SK-N-SH (cell line): Measurements from ENCODE around the gene RAB27B. TPM values are rescaled to one million over a fixed set of nuclear protein-coding genes. Genes with fewer than 3 reads are reported as not detected.

Source experiments
- CTCF ChIA-PET: fragments of 300-600, 350-600 bp; formaldehyde crosslinking; extraction: SDS; loops from one replicate; lab custom pipeline; 2021; lab: Yijun Ruan, JAX
- POLR2A ChIA-PET: fragments of 350-600 bp; sonication (Branson Sonifier 250); formaldehyde crosslinking; extraction: SDS; loops from one replicate; lab custom pipeline; 2020; ENCODE audit warnings: antibody characterized with exemption, inconsistent platforms; lab: Yijun Ruan, JAX
- DNase-seq: peaks from one replicate; pipeline ENCODE4 v3.0.0; 2012
- H2AFZ ChIP-seq: fragments of 200-600 bp; sonication (generic); 2 replicates; pipeline ENCODE4 v1.8.1; 2016; ENCODE audit warnings: antibody characterized with exemption, mild to moderate bottlenecking, low read depth
- H3F3A ChIP-seq: fragments of 200-600 bp; sonication (generic); replicated peaks from 2 replicates; pipeline ENCODE3; 2016; ENCODE audit warnings: antibody characterized with exemption, mild to moderate bottlenecking; ENCODE audit not compliant: insufficient read depth
- H3K27ac ChIP-seq, 2 experiments: fragments of 200-500 bp in 1 of 2; fragments of 200-600 bp in 1 of 2; sonication (Bioruptor generic) in 1 of 2; sonication (generic), shearing (Covaris generic) in 1 of 2; 2 replicates each; pipeline versions ENCODE4 v1.5.1 to v1.6.1; 2014 to 2016; ENCODE audit warnings: low read depth in 2 of 2, inconsistent platforms in 1 of 2, low read length in 1 of 2, mild to moderate bottlenecking in 1 of 2, mixed read lengths in 1 of 2
- H3K27me3 ChIP-seq: fragments of 200-600 bp; sonication (generic), shearing (Covaris generic); 2 replicates; pipeline ENCODE4 v1.6.1; 2016; ENCODE audit warnings: mixed run types; ENCODE audit not compliant: insufficient read depth
- H3K36me3 ChIP-seq, 2 experiments: fragments of 200-500 bp in 1 of 2; fragments of 200-600 bp in 1 of 2; sonication (Bioruptor generic) in 1 of 2; sonication (generic) in 1 of 2; replicated peaks in 1 of 2; 2 replicates each; pipeline versions ENCODE3 to v1.5.1; 2014 to 2016; ENCODE audit warnings: low read length in 1 of 2, mild to moderate bottlenecking in 1 of 2; ENCODE audit not compliant: insufficient read depth in 2 of 2, control insufficient read depth in 1 of 2
- H3K4me1 ChIP-seq, 2 experiments: fragments of 200-500 bp in 1 of 2; fragments of 200-600 bp in 1 of 2; sonication (Bioruptor generic) in 1 of 2; sonication (generic), shearing (Covaris generic) in 1 of 2; 2 replicates each; pipeline versions ENCODE4 v1.5.1 to v1.6.1; 2014 to 2016; ENCODE audit warnings: low read depth in 1 of 2, low read length in 1 of 2, mixed run types in 1 of 2; ENCODE audit not compliant: insufficient read depth in 2 of 2, control insufficient read depth in 1 of 2
- H3K4me2 ChIP-seq: fragments of 200-600 bp; sonication (generic), shearing (Covaris generic); 2 replicates; pipeline ENCODE4 v1.6.1; 2017; ENCODE audit warnings: mixed run types
- H3K4me3 ChIP-seq, 2 experiments: fragments of 200-500 bp in 1 of 2; fragments of 200-600 bp in 1 of 2; sonication (Bioruptor generic) in 1 of 2; sonication (generic), shearing (Covaris generic) in 1 of 2; 2 replicates each; pipeline versions ENCODE4 v1.5.1 to v1.8.1; 2014 to 2016; ENCODE audit warnings: low read depth in 2 of 2, inconsistent platforms in 1 of 2, low read length in 1 of 2, mild to moderate bottlenecking in 1 of 2, mixed read lengths in 1 of 2, moderate library complexity in 1 of 2
- H3K79me2 ChIP-seq: fragments of 200-600 bp; sonication (generic); 2 replicates; pipeline ENCODE4 v1.8.1; 2017; ENCODE audit warnings: mild to moderate bottlenecking; ENCODE audit not compliant: insufficient read depth
- H3K9ac ChIP-seq: fragments of 200-600 bp; sonication (generic); 2 replicates; pipeline ENCODE4 v1.6.1; 2017; ENCODE audit warnings: mixed run types
- H3K9me2 ChIP-seq: fragments of 200-600 bp; sonication (generic); 2 replicates; pipeline ENCODE4 v1.6.1; 2017; ENCODE audit warnings: mixed run types
- H3K9me3 ChIP-seq: fragments of 200-600 bp; sonication (generic); 2 replicates; pipeline ENCODE4 v1.6.1; 2017; ENCODE audit warnings: mixed run types, mild to moderate bottlenecking, moderate library complexity
- H4K20me1 ChIP-seq: fragments of 200-600 bp; sonication (generic); 2 replicates; pipeline ENCODE4 v1.6.1; 2017; ENCODE audit warnings: mild to moderate bottlenecking, mixed run types; ENCODE audit not compliant: insufficient read depth
- ELF1 ChIP-seq: IDR thresholded peaks from 2 replicates; pipeline ENCODE4 v1.4.0; 2012
- EP300 ChIP-seq, 2 experiments: IDR thresholded peaks; 2 replicates each; pipeline versions ENCODE4 v1.4.0 to v1.6.1; 2012; ENCODE audit warnings: borderline replicate concordance in 1 of 2, low read depth in 1 of 2, low read length in 1 of 2
- EZH2phosphoT487 ChIP-seq: fragments of 200-600 bp; sonication (generic); IDR thresholded peaks from 2 replicates; pipeline ENCODE4 v1.6.1; 2017; ENCODE audit warnings: low read depth, mixed run types, mild to moderate bottlenecking, antibody characterized with exemption, moderate library complexity, borderline replicate concordance
- FOSL2 ChIP-seq: IDR thresholded peaks from 2 replicates; pipeline ENCODE4 v1.4.0; 2012; ENCODE audit warnings: low read depth, mild to moderate bottlenecking, moderate library complexity, borderline replicate concordance
- FOXM1 ChIP-seq: IDR thresholded peaks from 2 replicates; pipeline ENCODE4 v1.4.0; 2012; ENCODE audit warnings: low read depth, mild to moderate bottlenecking
- GABPA ChIP-seq: IDR thresholded peaks from 2 replicates; pipeline ENCODE4 v1.4.0; 2012; ENCODE audit warnings: low read depth, mild to moderate bottlenecking
- GATA2 ChIP-seq: sonication (generic); formaldehyde crosslinking; IDR thresholded peaks from 2 replicates; pipeline ENCODE4 v1.5.0; 2020; ENCODE audit warnings: mild to moderate bottlenecking, missing genetic modification reagents
- JUND ChIP-seq: IDR thresholded peaks from 2 replicates; pipeline ENCODE4 v1.4.0; 2012
- MEF2A ChIP-seq: IDR thresholded peaks from 2 replicates; pipeline ENCODE4 v1.4.0; 2012; ENCODE audit warnings: low read depth, borderline replicate concordance
- NFIC ChIP-seq: IDR thresholded peaks from 2 replicates; pipeline ENCODE4 v1.4.0; 2012; ENCODE audit warnings: borderline replicate concordance
- PBX3 ChIP-seq: IDR thresholded peaks from 2 replicates; pipeline ENCODE4; 2012
- POLR2AphosphoS5 ChIP-seq: IDR thresholded peaks from 2 replicates; pipeline ENCODE4 v1.6.1; 2012; ENCODE audit warnings: low read depth, low read length
- RAD21 ChIP-seq: IDR thresholded peaks from 2 replicates; pipeline ENCODE4 v1.6.1; 2012; ENCODE audit warnings: mild to moderate bottlenecking, low read length
- REST ChIP-seq: IDR thresholded peaks from 2 replicates; pipeline ENCODE4 v1.6.1; 2012; ENCODE audit warnings: mild to moderate bottlenecking, low read depth, low read length, moderate library complexity
- RXRA ChIP-seq: IDR thresholded peaks from 2 replicates; pipeline ENCODE4 v1.4.0; 2012; ENCODE audit warnings: low read depth, mild to moderate bottlenecking, borderline replicate concordance
- SIN3A ChIP-seq: IDR thresholded peaks from 2 replicates; pipeline ENCODE4 v1.6.1; 2012; ENCODE audit warnings: low read depth, mild to moderate bottlenecking, low read length, moderate library complexity, borderline replicate concordance
- TAF1 ChIP-seq: IDR thresholded peaks from 2 replicates; pipeline ENCODE4 v1.6.1; 2012; ENCODE audit warnings: low read depth, mild to moderate bottlenecking, low read length, moderate library complexity, borderline replicate concordance
- TCF12 ChIP-seq: IDR thresholded peaks from 2 replicates; pipeline ENCODE4 v1.4.0; 2012
- TEAD4 ChIP-seq: IDR thresholded peaks from 2 replicates; pipeline ENCODE4 v1.4.0; 2012; ENCODE audit warnings: mild to moderate bottlenecking, borderline replicate concordance; ENCODE audit not compliant: insufficient read depth
- YY1 ChIP-seq: IDR thresholded peaks from 2 replicates; pipeline ENCODE4 v1.4.0; 2012; ENCODE audit warnings: low read depth, mild to moderate bottlenecking
- ZBTB33 ChIP-seq: IDR thresholded peaks from 2 replicates; pipeline ENCODE4 v1.4.0; 2012; ENCODE audit warnings: low read depth, borderline replicate concordance
- WGBS: methylation state at CpG from one replicate; pipeline ENCODE4 v1.1.6; 2017; ENCODE audit warnings: low lambda C conversion rate; 5-methylcytosine and 5-hydroxymethylcytosine counted together
- polyA plus RNA-seq, 3 experiments: library from polyadenylated mRNA; depleted of rRNA; stranded (reverse); fragments of >200 nt; gene quantifications; 2 replicates each; pipeline ENCODE4 v1.2.3, GENCODE V29; 2012

RAB27B gene
- polyA plus RNA-seq, 1 of the 3 experiments (the other 2 are of a cell fraction): 0.56 TPM

- no peaks in the 10 kb centered on the region for H3K27me3 ChIP-seq
- H3K9ac ChIP-seq: no peak overlapping the region
- H2AFZ ChIP-seq: no peak overlapping the region
- no peaks in the 10 kb centered on the region for H3K9me2 ChIP-seq
- H3K9me3 ChIP-seq: no peaks in the 10 kb centered on the region
- H3K36me3 ChIP-seq: no peaks in the 10 kb centered on the region
- no peak overlapping the region for H3K4me2 ChIP-seq
- H3K79me2 ChIP-seq: no peaks in the 10 kb centered on the region
- no peaks in the 10 kb centered on the region; a peak in 1 of 4 replicates for H3K4me1 ChIP-seq
- no peak overlapping the region for H3K4me3 ChIP-seq
- no peak overlapping the region for H3K27ac ChIP-seq
- no peak for DNase-seq
- H4K20me1 ChIP-seq: no peaks in the 10 kb centered on the region
- ChIA-PET CTCF (no interaction called here), POLR2A (no interaction called here)
- WGBS: 99% methylated on average over 2 of the region's 2 CpGs
- H3F3A ChIP-seq: no peaks in the 10 kb centered on the region
- no peak for TF ChIP-seq JUND
- no peak for TF ChIP-seq POLR2AphosphoS5
- no peak for TF ChIP-seq SIN3A
- no peak for TF ChIP-seq EP300 (IDR thresholded peaks at IDR 0.05; ENCODE audit: borderline replicate concordance in 1 of 2, low read depth in 1 of 2, low read length in 1 of 2)
- no peak for TF ChIP-seq GABPA
- TF ChIP-seq MEF2A: no peak
- no peak for TF ChIP-seq PBX3
- TF ChIP-seq YY1: no peak
- no peak for TF ChIP-seq ELF1
- TF ChIP-seq RXRA: no peak
Measured at GRCh38 chr18:54835944-54836343, 7.7 kb downstream of the RAB27B start.

- no peak overlapping the region for H3K9ac ChIP-seq
- no peaks in the 10 kb centered on the region for H3K9me2 ChIP-seq
- H3K9me3 ChIP-seq: no peaks in the 10 kb centered on the region
- H3K27me3 ChIP-seq: no peaks in the 10 kb centered on the region
- no peak for DNase-seq
- H3K4me2 ChIP-seq: no peak overlapping the region
- no peaks in the 10 kb centered on the region for H4K20me1 ChIP-seq
- H3K4me3 ChIP-seq: no peak overlapping the region
- H3K36me3 ChIP-seq: no peaks in the 10 kb centered on the region
- ChIA-PET CTCF (no interaction called here), POLR2A (no interaction called here)
- WGBS: 58% methylated on average over 2 of the region's 2 CpGs
- H3K4me1 ChIP-seq: no peaks in the 10 kb centered on the region; a peak in 1 of 4 replicates
- H2AFZ ChIP-seq: no peak overlapping the region
- no peak overlapping the region for H3K27ac ChIP-seq
- H3K79me2 ChIP-seq: no peaks in the 10 kb centered on the region
- H3F3A ChIP-seq: no peaks in the 10 kb centered on the region
- TF ChIP-seq MEF2A: no peak
- no peak for TF ChIP-seq EZH2phosphoT487
- TF ChIP-seq FOSL2: peak; percentile 23; the same call in 1 of the 2 replicates
- no peak for TF ChIP-seq TEAD4
- no peak for TF ChIP-seq FOXM1
- no peak for TF ChIP-seq REST
- TF ChIP-seq PBX3: peak; percentile 60
- no peak for TF ChIP-seq ZBTB33
- peak; percentile 51; the same call in 1 of the 2 replicates for TF ChIP-seq TCF12
- no peak for TF ChIP-seq NFIC
- no peak for TF ChIP-seq GATA2 (CRISPR knock-in tag)
- no peak for TF ChIP-seq TAF1
- TF ChIP-seq RAD21: no peak
Measured at GRCh38 chr18:54843314-54843713, 15.0 kb downstream of the RAB27B start.
